HG02763 (cell line): ENCODE measurements around the gene ANXA3.

Source experiments
- ATAC-seq: cut with Tn5 transposase; IDR thresholded peaks from one replicate; pipeline ENCODE4 v1.9.1; 2021; ENCODE audit warnings: mild to moderate bottlenecking, moderate library complexity; ENCODE audit not compliant: unreplicated experiment

Gene ANXA3

GRCh38 chr4:78642934-78643333 lies 91.4 kb downstream of the ANXA3 start:
- no peak for ATAC-seq

- ATAC-seq = no peak
These were observed 92.6 kb downstream of the ANXA3 start for GRCh38 chr4:78644063-78644691.

- peak; percentile 89 for ATAC-seq
These were observed 93.3 kb downstream of the ANXA3 start for GRCh38 chr4:78644744-78645330.

- no peak for ATAC-seq
These were observed 94.5 kb downstream of the ANXA3 start for GRCh38 chr4:78645853-78646757.

GRCh38 chr4:78647272-78647671 lies 95.7 kb downstream of the ANXA3 start:
- ATAC-seq = no peak

- no peak for ATAC-seq
These were observed 97.2 kb downstream of the ANXA3 start for GRCh38 chr4:78648640-78649363.

GRCh38 chr4:78650106-78651024 lies 98.8 kb downstream of the ANXA3 start:
- no peak for ATAC-seq

- no peak for ATAC-seq
These were observed 99.8 kb downstream of the ANXA3 start for GRCh38 chr4:78651250-78651860.

GRCh38 chr4:78652282-78652876 lies 100.8 kb downstream of the ANXA3 start:
- ATAC-seq = no peak

GRCh38 chr4:78653655-78654054 lies 102.1 kb downstream of the ANXA3 start:
- ATAC-seq = no peak

- no peak for ATAC-seq
These were observed 103.2 kb downstream of the ANXA3 start for GRCh38 chr4:78654807-78655206.

- no peak for ATAC-seq
These were observed 105.4 kb downstream of the ANXA3 start for GRCh38 chr4:78656968-78657445.

GRCh38 chr4:78659264-78659663 lies 107.7 kb downstream of the ANXA3 start:
- ATAC-seq = no peak

- ATAC-seq = no peak
These were observed 108.1 kb downstream of the ANXA3 start for GRCh38 chr4:78659665-78660064.
